A673 (cell line): ENCODE results near the gene VPS8. TPM values are rescaled to one million over a fixed set of nuclear protein-coding genes. Genes with fewer than 3 reads are reported as not detected.

Experiments used
- BruUV-seq: library from RNA; stranded (reverse); fragments of 400-500 nt; replicated peaks from 2 replicates; lab custom pipeline; 2021; lab: Mats Ljungman, UMichigan
- CTCF ChIA-PET: fragments of 300-600 bp; sonication (Branson Sonifier 250); formaldehyde crosslinking; loops from one replicate; lab custom pipeline; 2022; ENCODE audit warnings: antibody characterized with exemption; lab: Charles Lee
- POLR2A ChIA-PET: fragments of 300-600 bp; sonication (Branson Sonifier 250); formaldehyde crosslinking; loops from one replicate; lab custom pipeline; 2022; ENCODE audit warnings: antibody characterized with exemption; ENCODE audit not compliant: low non-redundant PET; lab: Charles Lee
- DNase-seq: peaks from one replicate; pipeline ENCODE4 v3.0.0-alpha.2; 2015; ENCODE audit warnings: low spot score
- H3K27ac ChIP-seq: fragments of 200-600 bp; sonication (generic); 2 replicates; pipeline ENCODE4 v1.5.1; 2016; ENCODE audit warnings: mixed run types, low read depth, mild to moderate bottlenecking, mixed read lengths, antibody characterized with exemption, low read length; ENCODE audit not compliant: poor library complexity, severe bottlenecking
- H3K27me3 ChIP-seq: fragments of 200-600 bp; sonication (generic); replicated peaks from 2 replicates; pipeline ENCODE4 v1.6.1; 2017; ENCODE audit warnings: mixed run types, low read depth, mild to moderate bottlenecking, mixed read lengths, antibody characterized with exemption, low read length; ENCODE audit not compliant: insufficient read depth, poor library complexity
- H3K36me3 ChIP-seq: fragments of 200-600 bp; sonication (generic); 2 replicates; pipeline ENCODE4 v1.6.1; 2016; ENCODE audit warnings: mixed run types, mild to moderate bottlenecking, mixed read lengths, antibody characterized with exemption, low read length; ENCODE audit not compliant: insufficient read depth, poor library complexity, severe bottlenecking
- H3K4me1 ChIP-seq: fragments of 200-600 bp; sonication (generic); 2 replicates; pipeline ENCODE4 v1.6.1; 2017; ENCODE audit warnings: mixed run types, mild to moderate bottlenecking, mixed read lengths, antibody characterized with exemption, low read length; ENCODE audit not compliant: insufficient read depth, poor library complexity, severe bottlenecking
- H3K4me3 ChIP-seq: fragments of 200-600 bp; sonication (generic); 2 replicates; pipeline ENCODE4 v1.5.1; 2016; ENCODE audit warnings: low read depth, mixed run types, mild to moderate bottlenecking, mixed read lengths, low read length; ENCODE audit not compliant: poor library complexity, severe bottlenecking
- H3K9me3 ChIP-seq: fragments of 200-600 bp; sonication (generic); 2 replicates; pipeline ENCODE4 v1.6.1; 2016; ENCODE audit warnings: mixed run types, low read depth, mild to moderate bottlenecking, mixed read lengths, antibody characterized with exemption, low read length; ENCODE audit not compliant: poor library complexity, severe bottlenecking
- CTCF ChIP-seq: fragments of 300-800, 200-600 bp; sonication (generic); conservative IDR thresholded peaks from 2 replicates; pipeline ENCODE4 v1.5.1; 2017; ENCODE audit warnings: low read depth, mild to moderate bottlenecking, antibody characterized with exemption, low read length, moderate library complexity, mixed read lengths
- EZH2 ChIP-seq: fragments of 200-600 bp; sonication (generic); IDR thresholded peaks from 2 replicates; pipeline ENCODE4 v1.6.1; 2017; ENCODE audit warnings: borderline replicate concordance, low read depth, mild to moderate bottlenecking, mixed read lengths, antibody characterized with exemption, low read length; ENCODE audit not compliant: poor library complexity, severe bottlenecking
- intact Hi-C: fragments of 100-400 bp; cut with micrococcal nuclease; formaldehyde crosslinking; loops from one replicate; pipeline ENCODE4 v1.10.0; 2022; ENCODE audit not compliant: unreplicated experiment
- total RNA-seq: library from RNA; stranded (reverse); gene quantifications from 2 replicates; pipeline ENCODE4 v1.2.3, GENCODE V29; 2021

Gene VPS8
- total RNA-seq, 1 experiment from 2014 or later = 42.3 TPM

GRCh38 chr3:184765047-184765729, 46.8 kb upstream of the VPS8 start:
- BruUV-seq = no TSS peak
- no peak for TF ChIP-seq CTCF
- no peaks in the 10 kb centered on the region for H3K36me3 ChIP-seq
- intact Hi-C loops = no loop called here
- H3K27me3 ChIP-seq = no peaks in the 10 kb centered on the region
- POLR2A ChIA-PET = interaction anchor here (0.6 kb wide), 1 partner anchor 8 kb away, joined by 3 read pairs; no protein-coding TSS in a partner anchor
- H3K27ac ChIP-seq = no peak overlapping the region
- H3K4me3 ChIP-seq = no peak overlapping the region
- H3K4me1 ChIP-seq = peaks cover 7% of the 10 kb centered on the region
- H3K9me3 ChIP-seq = no peaks in the 10 kb centered on the region
- DNase-seq = no peak
- CTCF ChIA-PET = no interaction called here

GRCh38 chr3:184765730-184766074, 46.3 kb upstream of the VPS8 start:
- TF ChIP-seq CTCF (no peak), EZH2 (no peak)
- intact Hi-C loops = no loop called here
- no peak for DNase-seq
- ChIA-PET POLR2A (interaction anchor here (0.6 kb wide), 1 partner anchor 7 kb away, joined by 3 read pairs; no protein-coding TSS in a partner anchor), CTCF (no interaction called here)
- Histone ChIP-seq H3K27me3 (no peaks in the 10 kb centered on the region), H3K9me3 (no peaks in the 10 kb centered on the region), H3K36me3 (no peaks in the 10 kb centered on the region), H3K4me3 (no peak overlapping the region), H3K4me1 (peaks cover 6% of the 10 kb centered on the region), H3K27ac (no peak overlapping the region)
- no TSS peak for BruUV-seq

- intact Hi-C loops = no loop called here
- CTCF ChIA-PET = interaction anchor here (0.6 kb wide), 2 partner anchors 7 to 201 kb away, joined by 3 to 10 read pairs; no protein-coding TSS in a partner anchor
- Histone ChIP-seq H3K36me3 (no peaks in the 10 kb centered on the region), H3K27me3 (no peaks in the 10 kb centered on the region), H3K4me3 (no peak overlapping the region), H3K9me3 (no peaks in the 10 kb centered on the region), H3K27ac (no peak overlapping the region), H3K4me1 (no peaks in the 10 kb centered on the region)
- BruUV-seq = no TSS peak
- POLR2A ChIA-PET = no interaction called here
- DNase-seq = peak; percentile 25
- TF ChIP-seq CTCF = no peak
- TF ChIP-seq EZH2 = no peak
These were observed 45.3 kb upstream of the VPS8 start for GRCh38 chr3:184766555-184767261.
